ENCODE data around the gene NFATC2. TPM values are rescaled to one million over a fixed set of nuclear protein-coding genes. Genes with fewer than 3 reads are reported as not detected.

NFATC2 gene
- total RNA-seq, 1 experiment from 2014 or later: 0.61 TPM

GRCh38 chr20:51450221-51450712 is 92.3 kb downstream of the NFATC2 start:
- no peak for TF ChIP-seq CTCF (conservative IDR thresholded peaks at IDR 0.05)
- no peak overlapping the region for H3K18ac ChIP-seq (ENCODE audit: insufficient read length, low read depth, low read length)
- no peak overlapping the region for H3K4ac ChIP-seq (ENCODE audit: low read depth, low read length)
- Mint-ChIP-seq H3K4me1 (peaks cover 13 to 16% of the 10 kb centered on the region in 2 experiments), H3K4me3 (no peak overlapping the region), H3K9me3 (no peaks in the 10 kb centered on the region; a peak in 1 of 5 replicates), H3K36me3 (ENCODE audit: insufficient read depth in 1 of 3, low read depth in 3 of 3) (peaks cover 0 to 5% (median 0%) of the 10 kb centered on the region in 3 experiments; a peak in 2 of 7 replicates), H3K27ac (no peak overlapping the region), H3K27me3 (ENCODE audit: low read depth) (peaks cover 2% of the 10 kb centered on the region)
- H4K5ac ChIP-seq (ENCODE audit: insufficient read length, low read depth, low read length): no peak overlapping the region
- no peak overlapping the region for H3K27ac ChIP-seq (ENCODE audit: insufficient read length, low read depth, low read length)
- H3K9me3 ChIP-seq (ENCODE audit: control insufficient read depth, low read depth, low read length): no peaks in the 10 kb centered on the region
- H2BK12ac ChIP-seq (ENCODE audit: insufficient read length, low read depth, low read length): no peak overlapping the region
- no peaks in the 10 kb centered on the region for H3K27me3 ChIP-seq (ENCODE audit: insufficient read depth, low read length)
- no peak overlapping the region for H2BK120ac ChIP-seq (ENCODE audit: low read depth, low read length, poor library complexity, severe bottlenecking)
- H2AK5ac ChIP-seq (ENCODE audit: insufficient read length, low read length): no peak overlapping the region
- no peak overlapping the region for H3T11ph ChIP-seq (ENCODE audit: low read length)
- no peaks in the 10 kb centered on the region for H3K23me2 ChIP-seq (ENCODE audit: insufficient read length, low read depth, low read length, poor library complexity, severe bottlenecking)
- WGBS (ENCODE audit: extremely low coverage, insufficient read length, low lambda C conversion rate): no CpG with 5 or more reads among the region's 5 CpGs
- no peaks in the 10 kb centered on the region for H3K4me1 ChIP-seq (ENCODE audit: insufficient read depth, low read length)
- H2AFZ ChIP-seq (ENCODE audit: low read length): no peak overlapping the region
- no peaks in the 10 kb centered on the region for H3K79me1 ChIP-seq (ENCODE audit: insufficient read depth, low read depth, low read length, poor library complexity, severe bottlenecking)
- H2BK20ac ChIP-seq (ENCODE audit: low read depth, low read length, poor library complexity, severe bottlenecking): no peak overlapping the region
- H4K91ac ChIP-seq (ENCODE audit: insufficient read length, low read depth, low read length): no peak overlapping the region
- H3K23ac ChIP-seq (ENCODE audit: insufficient read length, low read depth, low read length): no peak overlapping the region
- H2BK5ac ChIP-seq (ENCODE audit: insufficient read length, low read length): no peak overlapping the region
- H3K79me2 ChIP-seq (ENCODE audit: insufficient read depth, low read length): no peaks in the 10 kb centered on the region
- H3K14ac ChIP-seq (ENCODE audit: insufficient read depth, low read length): no peak overlapping the region
- DNase-seq: no peak
- no peak overlapping the region for H4K8ac ChIP-seq (replicated peaks; ENCODE audit: insufficient read length, low read depth, low read length)
- H3K56ac ChIP-seq (ENCODE audit: insufficient read length, low read depth, low read length): no peak overlapping the region
- no peaks in the 10 kb centered on the region for H4K20me1 ChIP-seq (ENCODE audit: control insufficient read depth, insufficient read depth, insufficient read length)
- no peak overlapping the region for H3K9ac ChIP-seq (ENCODE audit: extremely low read depth, insufficient read length, low read length)
- H2BK15ac ChIP-seq (ENCODE audit: low read depth, low read length): no peak overlapping the region
- H3K4me2 ChIP-seq (ENCODE audit: insufficient read depth, insufficient read length, low read length): no peak overlapping the region
